ENCODE data around the gene DAZAP1.

DAZAP1 gene

DNA sequence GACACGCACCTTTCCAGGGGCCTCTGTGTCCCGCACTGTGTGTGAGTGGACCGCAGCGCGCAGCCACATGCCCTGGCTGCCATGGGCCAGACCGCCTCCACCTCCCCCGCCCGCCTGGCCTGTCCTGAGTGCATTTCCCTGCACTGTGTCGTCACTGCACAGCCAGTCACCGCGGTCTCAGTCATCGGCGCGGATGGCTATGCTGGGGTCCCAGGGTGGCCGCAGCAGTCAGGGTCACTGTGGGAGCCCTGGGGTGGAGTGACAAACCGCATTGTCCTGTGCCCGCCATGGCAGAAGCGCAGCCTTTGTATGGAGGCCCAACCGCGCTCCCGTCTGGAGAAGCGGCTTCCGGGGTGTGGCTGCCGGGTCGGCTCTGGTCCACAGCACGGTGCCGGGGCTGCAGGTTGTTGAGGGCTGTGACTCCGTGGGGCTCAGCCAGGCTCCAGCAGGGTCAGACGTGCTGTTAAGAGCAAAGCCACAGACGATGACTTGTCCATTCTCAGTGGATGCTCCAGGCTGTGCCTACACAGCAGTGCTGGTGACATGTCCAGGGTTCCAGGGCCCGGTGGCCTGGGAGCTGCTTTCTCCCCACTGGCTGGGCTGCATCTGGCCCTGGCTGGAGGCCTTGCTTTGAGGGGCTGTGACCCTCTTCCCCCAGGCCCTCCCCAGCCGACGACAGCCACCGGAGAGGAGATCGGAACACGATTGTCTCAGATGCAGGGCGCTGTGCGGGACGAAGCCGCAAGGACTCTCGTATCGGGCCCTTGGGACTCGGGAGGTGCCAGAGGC, 30.0 kb upstream of the DAZAP1 start:
- DNase-seq, result no peak

DNA sequence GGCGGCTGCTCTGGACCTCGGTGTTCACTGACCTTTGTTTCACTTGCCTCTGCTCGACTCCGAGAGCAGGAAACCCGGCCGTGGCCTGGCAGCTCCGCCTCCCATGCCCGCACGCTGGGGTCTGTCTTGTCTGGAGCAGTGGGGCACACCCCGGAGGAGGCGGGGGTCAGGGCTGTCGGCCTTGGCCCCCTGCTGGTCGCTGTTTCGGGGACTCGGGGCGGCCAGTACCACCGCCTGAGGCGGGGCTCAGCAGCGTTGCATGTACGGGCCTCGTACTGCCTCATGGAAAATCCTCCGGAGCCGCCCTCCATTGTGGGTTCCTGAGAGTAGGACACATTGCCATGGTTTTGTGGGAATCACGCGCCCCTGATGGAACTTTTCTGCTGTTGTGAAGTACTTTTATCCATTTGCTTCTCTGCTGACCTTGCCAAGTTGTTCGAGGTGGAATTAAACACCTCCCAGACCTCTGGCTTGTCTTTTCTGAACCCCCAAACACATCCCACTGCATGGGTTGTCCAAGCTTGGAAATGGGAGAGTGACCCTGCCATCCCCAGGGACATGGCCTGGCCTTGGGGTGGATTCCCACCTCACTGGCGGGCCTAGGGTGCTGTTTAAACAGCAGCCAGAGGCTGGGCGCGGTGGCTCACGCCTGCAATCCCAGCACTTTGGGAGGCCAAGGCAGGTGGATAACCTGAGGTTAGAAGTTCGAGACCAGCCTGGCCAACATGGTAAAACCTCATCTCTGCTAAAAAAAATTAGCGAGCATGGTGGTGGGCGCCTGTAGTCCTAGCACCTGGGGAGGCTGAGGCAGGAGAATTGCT, 29.2 kb upstream of the DAZAP1 start:
- no peak for DNase-seq

- DNase-seq, result no peak
Observed at GRCh38 chr19:1379126-1379905, 28.1 kb upstream of the DAZAP1 start.

- DNase-seq, result no peak
Observed at GRCh38 chr19:1379961-1380489, 27.4 kb upstream of the DAZAP1 start.

- no peak for DNase-seq
Observed at GRCh38 chr19:1382250-1382649, 25.1 kb upstream of the DAZAP1 start.

DNA sequence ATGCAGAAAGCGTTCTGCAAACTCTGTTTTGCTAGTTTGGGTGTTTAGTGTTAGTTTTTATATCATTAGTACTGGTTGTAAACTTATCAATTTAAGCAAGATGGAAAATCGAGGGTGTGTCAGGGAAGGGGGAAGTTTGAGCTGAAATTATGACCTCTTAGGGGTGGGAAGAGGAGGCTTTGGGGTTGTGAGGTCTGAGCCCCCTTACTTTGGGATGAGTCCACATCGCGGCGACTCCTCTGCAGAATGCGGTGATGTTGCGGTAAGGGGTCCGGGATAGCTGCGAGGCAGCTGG, 24.4 kb upstream of the DAZAP1 start:
- DNase-seq, result no peak

DNA sequence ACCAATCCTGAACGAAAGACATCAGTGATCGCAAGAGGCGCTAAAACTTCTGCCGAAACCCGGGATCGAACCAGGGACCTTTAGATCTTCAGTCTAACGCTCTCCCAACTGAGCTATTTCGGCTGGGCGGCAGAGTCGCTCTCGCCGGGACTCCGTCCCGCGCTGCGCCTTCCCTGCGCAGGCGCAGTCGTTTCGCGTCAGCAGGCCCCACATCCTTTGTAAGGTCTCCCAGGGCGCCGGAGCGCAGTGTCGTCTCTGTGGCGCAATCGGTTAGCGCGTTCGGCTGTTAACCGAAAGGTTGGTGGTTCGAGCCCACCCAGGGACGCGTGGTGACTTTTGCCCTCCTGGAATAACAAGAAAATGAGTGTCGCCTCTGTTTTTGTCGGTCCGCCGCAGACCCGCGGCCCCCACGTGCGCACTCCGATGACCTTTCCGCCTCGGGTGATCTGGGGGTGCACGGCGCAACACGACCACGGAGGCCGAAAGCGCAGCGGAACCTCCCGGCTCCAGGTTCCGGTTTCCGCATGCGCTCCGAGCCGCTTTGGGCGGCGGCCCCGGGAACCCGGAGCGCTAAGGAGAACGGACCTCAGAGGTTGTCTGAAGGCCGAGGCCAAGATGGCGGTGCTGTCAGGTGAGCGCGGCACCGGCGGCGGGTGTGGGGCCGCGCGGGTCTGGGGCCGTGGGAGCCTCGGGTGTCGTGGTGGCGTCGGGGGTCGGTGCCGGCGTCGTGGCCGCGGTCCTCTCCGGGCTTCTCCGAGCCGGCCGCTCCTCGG, 23.9 kb upstream of the DAZAP1 start, which contains the start of gene NDUFS7:
TSS of gene NDUFS7 (plus strand) at position 596 of the 773 bp plus-strand sequence. CDS start at position 616, 20 bp downstream.
- peak; percentile 82 for DNase-seq

DNA sequence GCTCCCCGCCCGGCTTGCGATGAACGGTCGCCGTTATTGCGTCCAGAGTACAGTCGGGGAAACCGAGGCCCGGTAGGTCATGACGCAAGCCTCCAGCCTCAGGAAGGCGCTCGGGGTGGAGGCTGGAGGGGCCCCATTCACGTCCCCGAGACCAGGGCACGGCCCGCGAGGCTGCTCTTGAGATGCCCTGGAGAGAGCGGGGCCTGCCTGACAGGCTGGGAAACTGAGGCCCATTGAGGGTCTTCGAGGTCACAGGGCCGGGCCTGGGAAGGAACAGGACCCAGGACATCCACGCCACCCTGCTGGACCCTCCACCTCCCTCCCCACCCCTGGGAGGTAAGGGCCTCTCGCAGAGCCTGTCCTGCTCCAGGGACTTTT, 23.3 kb upstream of the DAZAP1 start:
- no peak for DNase-seq

- peak; percentile 7 for DNase-seq
Observed at GRCh38 chr19:1384478-1385110, 22.8 kb upstream of the DAZAP1 start.

DNA sequence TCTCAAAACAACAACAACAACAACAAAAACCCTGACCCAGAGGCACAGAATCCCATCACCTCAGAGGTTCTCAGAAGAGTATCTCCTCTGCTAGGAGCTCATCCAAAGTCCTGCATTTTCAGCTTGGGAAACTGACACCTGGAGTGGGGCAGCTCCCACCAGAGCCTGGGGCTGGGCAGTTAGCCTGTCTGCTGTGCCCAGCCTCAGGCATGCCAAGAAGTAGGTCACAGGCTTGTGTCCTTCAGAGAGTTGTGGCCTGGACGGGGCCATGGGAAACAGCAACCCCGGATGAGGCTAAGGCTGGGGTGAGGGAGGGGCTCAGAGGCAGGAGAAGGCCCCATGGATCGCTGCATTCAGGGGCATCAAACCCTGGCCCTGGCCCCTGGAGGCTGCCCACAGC, 21.6 kb upstream of the DAZAP1 start:
- no peak for DNase-seq

GRCh38 chr19:1386945-1387683, 20.3 kb upstream of the DAZAP1 start:
- no peak for DNase-seq

- no peak for DNase-seq
Observed at GRCh38 chr19:1387684-1388636, 19.4 kb upstream of the DAZAP1 start.

GRCh38 chr19:1388637-1389026, 18.8 kb upstream of the DAZAP1 start:
- no peak for DNase-seq

DNA sequence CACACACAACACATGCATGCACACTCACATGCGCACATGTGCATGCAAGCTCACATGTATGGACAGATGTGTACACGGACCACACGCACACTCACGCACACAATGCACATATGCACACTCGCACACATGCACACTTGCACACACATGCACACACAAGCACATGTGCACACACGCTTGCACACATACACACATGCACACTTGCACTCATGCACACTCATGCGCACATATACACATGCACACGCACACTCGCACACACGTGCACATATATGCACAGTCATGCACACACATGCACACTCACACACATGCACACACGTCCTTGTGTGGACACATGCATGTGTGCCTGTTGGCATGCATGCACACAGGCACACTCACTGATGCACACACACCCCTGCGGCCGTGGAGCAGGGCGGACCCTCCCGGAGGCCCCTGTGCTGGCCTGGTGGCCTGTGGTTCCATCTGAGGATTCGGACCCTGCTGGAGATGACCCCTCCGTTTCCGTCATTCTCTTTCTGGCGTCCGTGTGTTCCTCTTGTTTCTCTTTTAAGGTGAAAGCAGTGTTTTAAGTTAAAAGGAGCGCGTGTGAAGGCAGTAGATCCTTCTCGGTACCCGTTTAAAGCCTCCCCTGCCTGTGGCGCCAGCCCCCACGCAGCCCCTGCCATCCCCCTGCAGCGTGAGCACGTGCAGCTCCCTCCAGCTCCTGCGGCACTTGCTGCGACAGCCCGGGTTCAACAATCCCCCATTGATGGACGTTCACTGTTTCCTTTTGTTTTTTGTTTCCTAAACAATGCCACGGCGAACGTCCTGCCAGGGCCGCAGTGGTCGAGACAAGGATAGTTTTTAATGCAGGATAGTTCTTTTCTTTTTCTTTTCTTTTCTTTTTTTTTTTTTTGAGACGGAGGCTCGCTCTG, 18.1 kb upstream of the DAZAP1 start:
- no peak for DNase-seq

- no peak for DNase-seq
Observed at GRCh38 chr19:1390890-1391423, 16.4 kb upstream of the DAZAP1 start.

DNA sequence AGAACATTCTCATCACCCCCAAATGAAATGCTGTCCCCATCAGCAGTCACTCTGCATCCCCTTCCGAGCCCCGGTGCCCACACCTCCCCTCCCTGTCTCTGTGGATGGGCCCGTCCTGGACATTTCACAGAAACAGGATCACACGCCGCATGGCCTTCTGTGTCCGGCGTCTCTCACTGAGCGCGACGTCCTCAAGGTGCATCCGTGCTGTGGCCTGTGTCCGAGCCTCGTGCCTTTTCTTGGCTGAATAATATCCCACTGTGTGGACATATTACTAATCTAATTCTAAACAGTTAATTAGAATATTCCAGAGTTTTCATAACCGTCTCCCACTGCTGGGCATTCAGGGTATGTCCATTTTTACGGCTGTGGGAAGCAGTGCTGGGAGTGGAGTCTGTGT, 15.0 kb upstream of the DAZAP1 start:
- no peak for DNase-seq

GRCh38 chr19:1392939-1393530, 14.4 kb upstream of the DAZAP1 start:
- DNase-seq, result no peak

- no peak for DNase-seq
Observed at GRCh38 chr19:1393841-1394240, 13.5 kb upstream of the DAZAP1 start.
